ENCODE data around the gene SUGCT.

DNA sequence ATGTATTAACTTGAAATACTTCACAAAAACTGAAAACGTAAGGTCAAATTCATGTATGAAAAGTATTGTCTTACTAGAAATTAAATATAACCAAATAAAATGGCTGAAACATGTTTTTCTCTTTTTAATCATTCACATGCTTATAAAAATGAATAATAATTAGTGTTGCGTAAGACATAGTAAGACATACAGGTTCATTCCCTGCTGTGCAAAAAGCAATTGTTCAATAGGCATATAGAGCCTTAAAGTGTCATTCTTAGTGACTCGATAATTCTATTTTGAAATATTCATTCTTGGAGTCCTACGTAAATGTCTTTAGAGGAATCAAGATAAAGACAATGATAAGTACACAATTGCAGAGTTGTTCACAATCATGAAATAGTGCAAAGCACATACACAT is 337.1 kb downstream of the SUGCT start:
- no peak for TF ChIP-seq SP4 (IDR thresholded peaks at IDR 0.05; ENCODE audit: low read length)
- TF ChIP-seq ASH2L (IDR thresholded peaks at IDR 0.05; ENCODE audit: low read length) = no peak
- no peak for TF ChIP-seq CREB1 (IDR thresholded peaks at IDR 0.05)
- TF ChIP-seq EZH2 (IDR thresholded peaks at IDR 0.05; ENCODE audit: low read depth, low read length, severe bottlenecking) = no peak
- TF ChIP-seq RAD21 (IDR thresholded peaks at IDR 0.05 in 1 of 2, conservative IDR thresholded peaks at IDR 0.05 in 1 of 2; ENCODE audit: low read depth in 2 of 2, low read length in 2 of 2) = no peak
- no peak for TF ChIP-seq EGR1 (IDR thresholded peaks at IDR 0.05; ENCODE audit: borderline replicate concordance, low read depth, low read length)
- TF ChIP-seq POLR2AphosphoS5 (IDR thresholded peaks at IDR 0.05; ENCODE audit: low read depth, low read length) = no peak
- TF ChIP-seq TAF1 (IDR thresholded peaks at IDR 0.05; ENCODE audit: low read depth, low read length) = no peak
- no peak for TF ChIP-seq POLR2A (IDR thresholded peaks at IDR 0.05; ENCODE audit: control extremely low read depth in 1 of 2, low read depth in 2 of 2, low read length in 2 of 2)
- no peak for TF ChIP-seq BRCA1 (IDR thresholded peaks at IDR 0.05; ENCODE audit: low read depth, low read length)
- no peak for TF ChIP-seq YY1 (IDR thresholded peaks at IDR 0.05; ENCODE audit: low read depth, low read length)
- TF ChIP-seq, protein P1, sequence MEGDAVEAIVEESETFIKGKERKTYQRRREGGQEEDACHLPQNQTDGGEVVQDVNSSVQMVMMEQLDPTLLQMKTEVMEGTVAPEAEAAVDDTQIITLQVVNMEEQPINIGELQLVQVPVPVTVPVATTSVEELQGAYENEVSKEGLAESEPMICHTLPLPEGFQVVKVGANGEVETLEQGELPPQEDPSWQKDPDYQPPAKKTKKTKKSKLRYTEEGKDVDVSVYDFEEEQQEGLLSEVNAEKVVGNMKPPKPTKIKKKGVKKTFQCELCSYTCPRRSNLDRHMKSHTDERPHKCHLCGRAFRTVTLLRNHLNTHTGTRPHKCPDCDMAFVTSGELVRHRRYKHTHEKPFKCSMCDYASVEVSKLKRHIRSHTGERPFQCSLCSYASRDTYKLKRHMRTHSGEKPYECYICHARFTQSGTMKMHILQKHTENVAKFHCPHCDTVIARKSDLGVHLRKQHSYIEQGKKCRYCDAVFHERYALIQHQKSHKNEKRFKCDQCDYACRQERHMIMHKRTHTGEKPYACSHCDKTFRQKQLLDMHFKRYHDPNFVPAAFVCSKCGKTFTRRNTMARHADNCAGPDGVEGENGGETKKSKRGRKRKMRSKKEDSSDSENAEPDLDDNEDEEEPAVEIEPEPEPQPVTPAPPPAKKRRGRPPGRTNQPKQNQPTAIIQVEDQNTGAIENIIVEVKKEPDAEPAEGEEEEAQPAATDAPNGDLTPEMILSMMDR (IDR thresholded peaks at IDR 0.05; ENCODE audit: control extremely low read depth in 1 of 3, insufficient read depth in 1 of 3, low read depth in 1 of 3, low read length in 3 of 3) = no peak
